Esophagus squamous epithelium (tissue), 5 donors: ENCODE results near the gene B3GAT2. TPM values are rescaled to one million over a fixed set of nuclear protein-coding genes. Genes with fewer than 3 reads are reported as not detected.

Source experiments
- DNase-seq: peaks from one replicate; lab custom pipeline; 2025; lab: John Stamatoyannopoulos, UW
- H3K27ac ChIP-seq, 4 donors: fragments of 200-600 bp; sonication (generic); one replicate each; pipeline ENCODE4 v1.5.1; 2016 to 2019; ENCODE audit warnings: mild to moderate bottlenecking in 1 of 4
- H3K27me3 ChIP-seq, 4 donors: fragments of 200-600 bp; sonication (generic); 1 replicate in 3 of 4; 2 replicates in 1 of 4; pipeline versions ENCODE4 v1.5.1 to v1.6.0; 2017 to 2021; ENCODE audit warnings: antibody characterized with exemption in 1 of 4
- H3K36me3 ChIP-seq, 3 donors: fragments of 200-600 bp; sonication (generic); one replicate each; pipeline ENCODE4 v1.5.1; 2016 to 2019
- H3K4me1 ChIP-seq, 3 donors: fragments of 200-600 bp; sonication (generic); one replicate each; pipeline ENCODE4 v1.5.1; 2017 to 2019
- H3K4me3 ChIP-seq, 4 donors: fragments of 200-600 bp; sonication (generic); 1 replicate in 3 of 4; 2 replicates in 1 of 4; pipeline ENCODE4 v1.5.1; 2016 to 2019; ENCODE audit warnings: mild to moderate bottlenecking in 2 of 4, moderate library complexity in 1 of 4
- H3K9me3 ChIP-seq, 3 donors: fragments of 200-600 bp; sonication (generic); one replicate each; pipeline ENCODE4 v1.5.1; 2016 to 2019
- CTCF ChIP-seq, 6 experiments: fragments of 450-650 bp in 4 of 6; fragments of 200-600 bp in 2 of 6; sonication (generic) in 2 of 6; IDR thresholded peaks; one replicate each; pipeline ENCODE4 v1.5.1; 2016 to 2019; ENCODE audit warnings: antibody characterized with exemption in 6 of 6, mild to moderate bottlenecking in 4 of 6, moderate library complexity in 4 of 6
- POLR2A ChIP-seq, 4 donors: fragments of 450-650 bp; IDR thresholded peaks; one replicate each; pipeline ENCODE4 v1.6.1; 2017; ENCODE audit warnings: antibody characterized with exemption in 4 of 4, mild to moderate bottlenecking in 4 of 4, moderate library complexity in 3 of 4
- WGBS, 2 donors: methylation state at CpG; one replicate each; pipeline ENCODE4 v1.1.5; 2018; 5-methylcytosine and 5-hydroxymethylcytosine counted together
- intact Hi-C: fragments of 100-400 bp; cut with DNase I; formaldehyde crosslinking; loops from one replicate; pipeline ENCODE4 v1.15.0; 2022
- total RNA-seq, 4 donors: library from RNA; depleted of rRNA; stranded (reverse); fragments of >200 nt; gene quantifications; one replicate each; pipeline ENCODE4 v1.1.0, GENCODE V29; 2016
- donor health status: DM: yes; HTN: yes; CAD: no.

The B3GAT2 gene, protein sequence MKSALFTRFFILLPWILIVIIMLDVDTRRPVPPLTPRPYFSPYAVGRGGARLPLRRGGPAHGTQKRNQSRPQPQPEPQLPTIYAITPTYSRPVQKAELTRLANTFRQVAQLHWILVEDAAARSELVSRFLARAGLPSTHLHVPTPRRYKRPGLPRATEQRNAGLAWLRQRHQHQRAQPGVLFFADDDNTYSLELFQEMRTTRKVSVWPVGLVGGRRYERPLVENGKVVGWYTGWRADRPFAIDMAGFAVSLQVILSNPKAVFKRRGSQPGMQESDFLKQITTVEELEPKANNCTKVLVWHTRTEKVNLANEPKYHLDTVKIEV
- under 1 TPM in 2 of 4 donors, not detected in 2; under 0.01 to 0.21 TPM for total RNA-seq

- Histone ChIP-seq H3K4me1 (peaks cover 15 to 27% (median 18%) of the 10 kb centered on the region in 3 donors), H3K27me3 (peaks cover 0 to 89% (median 7%) of the 10 kb centered on the region in 4 donors), H3K36me3 (no peaks in the 10 kb centered on the region), H3K4me3 (peak within 1 kb of the TSS; percentile 29 to 67 (median 49)), H3K27ac (no peak within 1 kb of the TSS), H3K9me3 (no peaks in the 10 kb centered on the region)
- intact Hi-C loops = loop anchor here (10.0 kb wide), 1 partner anchor 252 kb away; no protein-coding TSS in a partner anchor
- WGBS, 2 donors = 2% methylated on average over 18 to 34 of the region's 83 CpGs
- no peak for TF ChIP-seq CTCF (IDR thresholded peaks at IDR 0.05)
- TF ChIP-seq POLR2A (IDR thresholded peaks at IDR 0.05) = no peak
- DNase-seq = no peak
These were observed at the start of gene B3GAT2 for GRCh38 chr6:70956451-70957283. TSS of gene B3GAT2 (minus strand) at chr6:70957060. CDS start at chr6:70956429, 631 bp downstream.

DNA sequence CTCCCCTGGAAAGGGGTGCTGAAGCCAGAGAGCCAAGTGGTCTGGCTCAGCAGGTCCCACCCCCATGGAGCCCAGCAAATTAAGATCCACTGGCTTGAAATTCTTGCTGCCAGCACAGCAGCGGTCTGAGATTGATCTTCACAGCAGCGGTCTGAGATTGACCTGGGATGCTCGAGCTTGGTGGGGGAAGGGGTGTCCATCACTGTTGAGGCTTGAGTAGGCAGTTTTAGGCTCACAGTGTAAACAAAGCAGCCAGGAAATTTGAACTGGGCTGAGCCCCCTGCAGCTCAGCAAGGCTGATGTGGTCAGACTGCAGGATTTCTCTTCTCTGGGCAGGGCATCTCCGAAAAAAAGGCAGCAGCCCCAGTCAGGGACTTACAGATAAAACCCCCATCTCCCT lies 41.3 kb upstream of the B3GAT2 start:
- H3K36me3 ChIP-seq = no peaks in the 10 kb centered on the region
- no peaks in the 10 kb centered on the region for H3K4me1 ChIP-seq
- H3K27ac ChIP-seq = no peak overlapping the region
- 33% methylated on average over 1 of the region's 4 CpGs; no CpG with 5 or more reads in 1 of the 2 donors for WGBS, 2 donors
- peaks cover 0 to 12% (median 0%) of the 10 kb centered on the region in 4 donors for H3K27me3 ChIP-seq
- intact Hi-C loops = no loop called here
- DNase-seq = no peak
- no peaks in the 10 kb centered on the region for H3K9me3 ChIP-seq
- H3K4me3 ChIP-seq = no peak overlapping the region
- no peak for TF ChIP-seq CTCF (IDR thresholded peaks at IDR 0.05)
- no peak for TF ChIP-seq POLR2A (IDR thresholded peaks at IDR 0.05)

DNA sequence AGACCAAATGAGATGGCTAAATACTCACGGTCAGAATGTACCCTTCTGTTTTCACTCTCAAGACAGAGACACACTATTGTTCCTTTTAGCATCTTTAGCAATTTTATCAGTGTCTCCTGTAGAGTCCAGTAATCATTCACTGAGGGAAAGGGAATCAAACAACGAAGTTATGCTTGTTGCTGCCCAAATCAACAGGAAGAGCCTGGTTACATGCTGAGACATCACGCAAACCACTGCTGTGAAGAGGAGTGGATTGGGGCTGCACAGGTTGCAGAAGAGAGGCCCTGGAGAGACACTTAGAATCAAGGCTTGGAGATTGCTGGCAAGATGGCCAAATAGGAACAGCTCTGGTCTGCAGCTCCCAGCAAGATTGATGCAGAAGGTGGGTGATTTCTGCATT lies 40.5 kb upstream of the B3GAT2 start:
- H3K36me3 ChIP-seq = no peaks in the 10 kb centered on the region
- no peak for DNase-seq
- 65 to 79% methylated on average over 3 of the region's 3 CpGs for WGBS, 2 donors
- no peak for TF ChIP-seq CTCF (IDR thresholded peaks at IDR 0.05)
- TF ChIP-seq POLR2A (IDR thresholded peaks at IDR 0.05) = no peak
- H3K27ac ChIP-seq = no peak overlapping the region
- intact Hi-C loops = no loop called here
- H3K4me1 ChIP-seq = no peaks in the 10 kb centered on the region
- no peaks in the 10 kb centered on the region for H3K9me3 ChIP-seq
- no peak overlapping the region for H3K4me3 ChIP-seq
- peaks cover 0 to 12% (median 0%) of the 10 kb centered on the region in 4 donors for H3K27me3 ChIP-seq

GRCh38 chr6:70996106-70996505 lies 39.2 kb upstream of the B3GAT2 start:
- H3K27me3 ChIP-seq = peaks cover 0 to 12% (median 0%) of the 10 kb centered on the region in 4 donors
- 33 to 88% methylated on average over 1 of the region's 1 CpG for WGBS, 2 donors
- H3K27ac ChIP-seq = no peak overlapping the region
- no peak overlapping the region for H3K4me3 ChIP-seq
- H3K9me3 ChIP-seq = no peaks in the 10 kb centered on the region
- intact Hi-C loops = no loop called here
- TF ChIP-seq POLR2A (IDR thresholded peaks at IDR 0.05) = no peak
- no peak for TF ChIP-seq CTCF (IDR thresholded peaks at IDR 0.05)
- no peak for DNase-seq
- no peaks in the 10 kb centered on the region for H3K4me1 ChIP-seq
- no peaks in the 10 kb centered on the region for H3K36me3 ChIP-seq

GRCh38 chr6:70995411-70995810 lies 38.6 kb upstream of the B3GAT2 start:
- DNase-seq = no peak
- Histone ChIP-seq H3K36me3 (no peaks in the 10 kb centered on the region), H3K4me3 (no peak overlapping the region), H3K27me3 (peaks cover 0 to 12% (median 0%) of the 10 kb centered on the region in 4 donors), H3K4me1 (no peaks in the 10 kb centered on the region), H3K9me3 (no peaks in the 10 kb centered on the region), H3K27ac (no peak overlapping the region)
- TF ChIP-seq CTCF (IDR thresholded peaks at IDR 0.05) = no peak
- no peak for TF ChIP-seq POLR2A (IDR thresholded peaks at IDR 0.05)
- intact Hi-C loops = no loop called here
